GM12892 (cell line): ENCODE measurements around the gene FBXO24.

Source experiments
- POLR2A ChIP-seq: IDR thresholded peaks from 2 replicates; pipeline ENCODE4 v1.6.1; 2011; ENCODE audit warnings: low read depth, low read length, control low read depth
- POLR2AphosphoS5 ChIP-seq: IDR thresholded peaks from 2 replicates; pipeline ENCODE4 v1.6.1; 2011; ENCODE audit warnings: low read depth, low read length, control low read depth
- TAF1 ChIP-seq: IDR thresholded peaks from 2 replicates; pipeline ENCODE4 v1.6.1; 2011; ENCODE audit warnings: low read depth, mild to moderate bottlenecking, control low read depth, low read length, borderline replicate concordance

- TF ChIP-seq POLR2AphosphoS5 (no peak), POLR2A (no peak), TAF1 (no peak)
Observed at GRCh38 chr7:100586266-100587025, at the start of gene FBXO24.
